ENCODE data around the gene ST8SIA5.

- TF ChIP-seq SMC3 (conservative IDR thresholded peaks at IDR 0.05; ENCODE audit: poor library complexity) (no peak), CTCF (IDR thresholded peaks at IDR 0.05; ENCODE audit: poor library complexity, severe bottlenecking) (no peak), REST (IDR thresholded peaks at IDR 0.05; ENCODE audit: borderline replicate concordance) (no peak), POLR2AphosphoS5 (IDR thresholded peaks at IDR 0.05) (no peak), TAF1 (IDR thresholded peaks at IDR 0.05; ENCODE audit: low read depth) (no peak), EP300 (conservative IDR thresholded peaks at IDR 0.05; ENCODE audit: poor library complexity, severe bottlenecking) (no peak), EZH2 (IDR thresholded peaks at IDR 0.05; ENCODE audit: borderline replicate concordance, insufficient read depth, low read length, poor library complexity, severe bottlenecking) (no peak)
These were observed 41.8 kb downstream of the ST8SIA5 start for GRCh38 chr18:46715062-46715461.

All from neural cell (in vitro differentiated cells).